Hematopoietic multipotent progenitor cell treated with erythropoietin and hydrocortisone succinate and interleukin-3 and kit ligand, for 6 days (in vitro differentiated cells): ENCODE results near the gene KRT86.
"Not testable (repeated sequence)": the region's sequence is repeated elsewhere in the genome, so short reads cannot be mapped to it uniquely, and the experiment has no call there.

ENCODE experiments used
- DNase-seq: peaks from one replicate; pipeline ENCODE4 v3.0.0-alpha.2; 2015

Gene KRT86

GRCh38 chr12:52238916-52239646 lies 35.4 kb upstream of the KRT86 start:
- no peak for DNase-seq

GRCh38 chr12:52239767-52240166 lies 34.7 kb upstream of the KRT86 start:
- DNase-seq, result no peak

DNA sequence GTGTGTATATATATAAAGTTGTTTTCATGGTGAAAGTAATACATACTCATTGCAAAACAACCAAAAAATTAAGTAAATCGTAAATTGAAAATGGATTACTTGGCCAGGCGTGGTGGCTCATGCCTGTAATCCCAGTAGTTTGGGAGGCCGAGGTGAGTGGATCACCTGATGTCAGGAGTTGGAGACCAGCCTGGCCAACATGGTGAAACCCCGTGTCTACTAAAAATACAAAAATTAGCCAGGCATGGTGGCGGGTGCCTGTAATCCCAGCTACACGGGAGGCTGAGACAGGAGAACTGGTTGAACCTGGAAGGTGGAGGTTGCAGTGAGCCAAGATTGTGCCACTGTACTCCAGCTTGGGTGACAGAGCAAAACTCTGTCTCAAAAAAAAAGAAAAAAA lies 34.2 kb upstream of the KRT86 start:
- DNase-seq, result not testable (repeated sequence)

DNA sequence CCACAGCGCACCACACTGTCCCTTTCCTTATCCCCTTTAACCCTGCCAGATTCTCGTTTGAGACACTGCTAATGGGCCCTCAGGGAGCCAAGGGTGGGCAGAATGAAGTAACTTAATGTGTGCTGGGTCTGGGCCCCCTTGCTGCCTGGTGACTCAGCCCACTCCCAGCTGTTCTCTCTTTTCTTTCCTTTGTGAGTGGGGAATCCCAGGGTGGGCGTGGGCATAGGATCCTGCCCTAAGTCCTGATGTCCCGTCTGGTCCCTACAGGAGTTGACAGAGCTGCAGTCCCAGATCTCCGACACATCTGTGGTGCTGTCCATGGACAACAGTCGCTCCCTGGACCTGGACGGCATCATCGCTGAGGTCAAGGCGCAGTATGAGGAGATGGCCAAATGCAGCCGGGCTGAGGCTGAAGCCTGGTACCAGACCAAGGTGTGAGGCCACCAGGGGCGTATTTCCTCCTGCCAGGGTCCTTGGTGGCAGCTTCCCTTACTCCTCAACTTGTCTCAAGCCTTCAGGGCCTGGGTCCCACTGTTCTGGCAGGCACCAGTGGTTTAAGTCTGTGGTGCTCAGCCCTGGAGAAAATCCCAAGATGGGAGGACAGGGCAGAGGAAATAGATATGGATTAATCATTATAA lies 33.1 kb upstream of the KRT86 start:
- DNase-seq, result no peak

GRCh38 chr12:52242442-52243258 lies 31.8 kb upstream of the KRT86 start:
- no peak for DNase-seq

DNA sequence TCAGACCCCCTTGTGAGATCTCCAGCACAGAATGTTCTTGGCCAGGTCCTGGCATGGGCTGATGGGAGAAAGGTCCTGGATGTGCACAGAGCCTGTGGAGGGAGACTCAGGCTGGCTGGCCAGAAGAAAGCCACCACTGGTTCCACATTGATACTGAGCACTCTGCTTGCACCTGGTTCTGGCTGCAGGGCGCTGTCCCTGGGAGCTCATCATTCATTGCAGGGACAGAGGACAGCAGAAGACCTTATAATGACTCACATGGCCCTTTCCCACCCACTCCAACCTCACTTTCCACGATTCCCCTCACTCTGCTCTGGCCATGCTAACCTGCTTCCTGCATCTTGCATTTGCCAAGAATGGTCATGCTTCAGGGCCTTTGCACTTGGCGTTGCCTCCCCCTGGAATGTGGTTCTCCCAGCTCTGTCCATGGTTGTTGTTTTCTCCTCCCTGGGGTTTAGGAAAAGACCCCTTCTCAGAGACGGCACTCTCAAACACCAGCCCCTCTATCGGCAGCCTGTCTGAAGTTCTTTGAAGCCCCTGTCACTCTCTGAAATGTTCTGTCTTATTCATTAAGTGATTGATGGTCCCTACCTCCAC lies 31.1 kb upstream of the KRT86 start:
- DNase-seq, result no peak

- DNase-seq, result peak; percentile 65
Observed at GRCh38 chr12:52243856-52244614, 30.4 kb upstream of the KRT86 start.

DNA sequence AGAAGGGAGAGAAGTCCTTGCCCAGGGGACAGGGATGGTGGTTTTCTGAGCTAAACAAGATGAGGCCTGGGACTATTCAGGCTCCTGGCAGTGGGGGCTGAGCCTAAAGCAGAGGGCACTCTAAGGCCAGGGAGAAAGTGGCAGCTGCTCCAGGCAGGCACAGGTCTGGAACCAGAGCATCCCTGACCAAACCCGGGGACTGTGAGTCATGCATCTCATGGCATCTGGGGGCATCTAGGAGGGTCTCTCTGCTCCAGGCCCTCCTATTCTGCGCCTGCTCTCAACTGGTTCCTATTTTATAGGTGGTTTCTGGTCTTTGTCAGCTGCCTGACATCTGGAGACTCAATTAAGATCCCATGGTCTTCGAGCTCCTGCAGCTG lies 29.8 kb upstream of the KRT86 start:
- DNase-seq, result no peak

GRCh38 chr12:52245259-52245961 lies 29.0 kb upstream of the KRT86 start:
- DNase-seq, result no peak

DNA sequence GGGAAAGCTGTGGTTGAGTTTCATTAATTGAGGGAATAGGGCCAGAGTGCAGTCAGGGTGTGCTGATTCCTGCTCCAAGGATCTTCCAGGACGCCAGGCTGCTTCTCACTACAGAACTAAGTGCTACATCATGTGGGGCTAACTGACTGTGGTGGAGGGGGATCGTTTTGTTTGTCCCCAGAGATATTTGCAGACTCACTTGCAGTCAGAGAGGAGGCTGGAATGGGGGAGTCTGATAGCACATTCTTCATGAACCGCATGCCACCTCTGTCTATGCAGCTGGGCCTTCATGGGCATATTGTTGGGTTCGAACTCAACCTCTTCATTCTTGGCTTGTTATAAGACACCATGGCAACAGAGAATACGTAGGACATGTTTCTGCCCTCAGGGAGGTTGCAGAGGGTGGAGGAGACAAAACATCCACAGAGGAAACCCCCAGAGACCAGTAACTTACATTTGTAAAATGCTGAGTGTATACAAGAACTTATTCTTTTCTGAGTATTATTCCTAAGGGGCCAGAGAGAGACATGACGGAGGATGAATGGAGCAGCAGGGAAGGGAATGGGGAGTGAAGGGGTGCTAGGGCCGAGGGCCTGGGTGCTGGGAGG lies 28.4 kb upstream of the KRT86 start:
- DNase-seq, result no peak

DNA sequence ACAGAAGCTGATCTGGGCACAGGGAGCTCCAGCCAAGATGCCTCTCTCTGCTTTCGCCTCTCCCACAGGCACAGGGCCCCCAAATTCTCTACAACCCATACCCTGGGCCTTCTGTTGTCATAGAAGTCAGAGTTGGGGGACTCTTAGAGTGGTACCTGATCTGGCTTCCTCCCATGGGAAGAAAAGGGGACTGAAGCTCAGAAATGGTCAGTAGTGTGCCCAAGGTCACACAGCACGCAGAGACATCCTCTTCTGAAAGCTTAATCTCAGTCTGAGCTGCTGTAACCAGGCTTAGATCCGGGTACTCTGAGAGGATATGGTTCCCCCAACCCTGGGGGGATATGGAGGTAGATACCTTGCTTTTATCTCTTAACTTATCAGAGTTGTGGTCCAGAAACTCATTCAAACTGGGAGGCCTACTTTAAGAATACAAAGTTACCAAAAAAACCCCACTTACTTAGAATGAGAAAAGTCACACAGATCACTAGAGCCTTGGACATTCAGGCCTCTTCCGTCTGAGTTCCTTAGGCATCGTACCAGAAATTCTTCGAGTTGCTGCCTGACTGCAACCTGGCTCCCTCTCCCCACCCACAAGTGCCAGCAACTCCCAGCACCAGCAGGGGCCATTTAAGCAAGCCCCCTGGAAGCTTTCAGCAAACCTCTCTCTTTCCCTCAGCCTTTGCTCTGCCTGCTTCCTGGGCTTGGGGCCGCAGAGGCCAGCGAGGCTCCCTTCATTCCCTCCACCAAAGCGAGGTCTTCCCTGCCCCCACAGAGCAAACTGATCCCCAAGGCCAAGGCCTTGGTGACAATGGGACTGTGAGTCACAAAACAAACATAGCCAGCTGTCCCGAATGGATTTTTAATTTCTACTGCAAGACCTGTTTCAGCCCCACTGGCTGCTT lies 27.5 kb upstream of the KRT86 start:
- no peak for DNase-seq

GRCh38 chr12:52247622-52248540 lies 26.6 kb upstream of the KRT86 start:
- DNase-seq, result no peak

GRCh38 chr12:52248541-52249461 lies 25.6 kb upstream of the KRT86 start:
- no peak for DNase-seq

- no peak for DNase-seq
Observed at GRCh38 chr12:52249511-52250047, 24.9 kb upstream of the KRT86 start.

- DNase-seq, result no peak
Observed at GRCh38 chr12:52250048-52250990, 24.1 kb upstream of the KRT86 start.

DNA sequence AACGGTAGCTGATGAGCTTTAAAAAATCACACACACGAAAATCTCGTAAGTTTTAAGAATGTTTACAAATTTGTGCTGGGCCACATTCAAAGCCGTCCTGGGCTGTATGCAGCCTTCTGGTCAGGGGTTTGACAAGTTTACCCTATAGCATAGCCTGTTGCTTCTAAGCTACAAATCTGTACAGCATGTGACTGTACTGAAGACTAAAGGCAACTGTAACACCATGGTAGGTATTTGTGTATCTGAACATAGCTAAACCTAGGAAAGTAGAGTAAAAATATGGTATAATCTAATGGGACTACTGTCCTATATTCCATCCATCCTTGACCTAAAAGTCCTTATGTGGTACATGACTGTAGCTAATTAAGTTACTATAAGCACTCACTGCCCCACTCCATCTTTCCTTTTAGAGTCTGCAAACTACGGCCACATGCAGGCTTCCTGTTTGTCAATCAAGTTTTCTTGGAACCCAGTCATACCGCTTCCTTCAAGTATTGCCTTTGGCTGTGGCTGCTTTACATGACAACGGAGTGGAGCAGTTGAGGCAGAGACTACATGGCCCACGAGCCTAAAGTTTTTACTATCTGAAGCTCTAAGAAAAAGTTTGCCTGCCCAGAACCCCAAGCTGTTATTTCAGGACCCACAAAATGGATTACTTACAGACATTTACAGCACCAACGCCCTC lies 22.9 kb upstream of the KRT86 start:
- DNase-seq, result peak; percentile 24
